Measurements from ENCODE around the gene DEFB119.
"Not testable (repeated sequence)": the region's sequence is repeated elsewhere in the genome, so short reads cannot be mapped to it uniquely, and the experiment has no call there.

DEFB119 gene, protein sequence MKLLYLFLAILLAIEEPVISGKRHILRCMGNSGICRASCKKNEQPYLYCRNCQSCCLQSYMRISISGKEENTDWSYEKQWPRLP

GRCh38 chr20:31390490-31390889 lies at the start of gene DEFB119:
Gene DEFB119 (minus strand): TSS chr20:31390590. CDS start chr20:31390483, 107 bp downstream.
- no peak for DNase-seq (ENCODE audit: low read depth)

- no peak for DNase-seq (ENCODE audit: low read depth)
Measured at GRCh38 chr20:31430568-31431115, 40.3 kb upstream of the DEFB119 start.

- DNase-seq (ENCODE audit: low read depth) = not testable (repeated sequence)
Measured at GRCh38 chr20:31427576-31427975, 37.2 kb upstream of the DEFB119 start.

DNA sequence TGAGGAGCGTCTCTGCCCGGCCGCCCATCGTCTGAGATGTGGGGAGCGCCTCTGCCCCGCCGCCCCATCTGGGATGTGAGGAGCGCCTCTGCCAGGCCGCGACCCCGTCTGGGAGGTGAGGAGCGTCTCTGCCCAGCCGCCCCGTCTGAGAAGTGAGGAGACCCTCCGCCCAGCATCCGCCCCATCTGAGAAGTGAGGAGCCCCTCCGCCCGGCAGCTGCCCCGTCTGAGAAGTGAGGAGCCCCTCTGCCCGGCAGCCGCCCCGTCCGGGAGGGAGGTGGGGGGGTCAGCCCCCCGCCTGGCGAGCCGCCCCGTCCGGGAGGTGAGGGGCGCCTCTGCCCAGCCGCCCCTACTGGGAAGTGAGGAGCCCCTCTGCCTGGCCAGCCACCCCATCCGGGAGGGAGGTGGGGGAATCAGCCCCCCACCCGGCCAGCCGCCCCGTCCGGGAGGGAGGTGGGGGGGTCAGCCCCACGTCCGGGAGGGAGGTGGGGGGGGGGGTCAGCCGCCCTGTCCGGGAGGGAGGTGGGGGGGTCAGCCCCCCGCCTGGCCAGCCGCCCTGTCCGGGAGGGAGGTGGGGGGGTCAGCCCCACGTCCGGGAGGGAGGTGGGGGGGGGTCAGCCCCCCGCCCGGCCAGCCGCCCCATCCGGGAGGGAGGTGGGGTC lies 36.6 kb upstream of the DEFB119 start:
- DNase-seq (ENCODE audit: low read depth) = not testable (repeated sequence)

GRCh38 chr20:31425797-31426196 lies 35.4 kb upstream of the DEFB119 start:
- DNase-seq (ENCODE audit: low read depth) = no peak

GRCh38 chr20:31418307-31418706 lies 27.9 kb upstream of the DEFB119 start:
- no peak for DNase-seq (ENCODE audit: low read depth)

GRCh38 chr20:31415653-31416052 lies 25.3 kb upstream of the DEFB119 start:
- no peak for DNase-seq (ENCODE audit: low read depth)

GRCh38 chr20:31414381-31414780 lies 24.0 kb upstream of the DEFB119 start:
- no peak for DNase-seq (ENCODE audit: low read depth)

GRCh38 chr20:31410011-31410410 lies 19.6 kb upstream of the DEFB119 start:
- DNase-seq (ENCODE audit: low read depth) = no peak

DNA sequence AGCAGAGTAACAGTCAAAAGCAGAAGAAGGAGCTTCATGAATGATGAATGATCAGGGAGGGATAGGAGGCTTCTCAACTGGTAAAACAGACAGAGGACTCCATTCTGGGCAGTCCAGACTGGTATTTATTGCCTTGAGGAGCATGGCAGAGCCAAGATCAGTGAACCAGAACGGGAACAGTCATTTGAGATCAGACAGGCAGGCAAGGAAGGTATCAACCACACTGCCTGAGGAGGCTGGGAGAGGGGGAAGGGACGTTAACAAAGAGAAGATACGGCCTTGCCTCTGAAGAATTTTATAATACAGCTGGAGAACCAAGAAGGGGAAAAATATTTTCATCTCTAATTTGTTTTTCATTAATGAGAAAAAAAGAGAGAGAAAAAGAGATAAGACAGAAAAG lies 15.7 kb upstream of the DEFB119 start, which contains the start of gene DEFB121:
Gene DEFB121 (minus strand): TSS at position 101 of the 400 bp plus-strand sequence. CDS start 63 bp downstream, at position 38.
- DNase-seq (ENCODE audit: low read depth) = no peak

DNA sequence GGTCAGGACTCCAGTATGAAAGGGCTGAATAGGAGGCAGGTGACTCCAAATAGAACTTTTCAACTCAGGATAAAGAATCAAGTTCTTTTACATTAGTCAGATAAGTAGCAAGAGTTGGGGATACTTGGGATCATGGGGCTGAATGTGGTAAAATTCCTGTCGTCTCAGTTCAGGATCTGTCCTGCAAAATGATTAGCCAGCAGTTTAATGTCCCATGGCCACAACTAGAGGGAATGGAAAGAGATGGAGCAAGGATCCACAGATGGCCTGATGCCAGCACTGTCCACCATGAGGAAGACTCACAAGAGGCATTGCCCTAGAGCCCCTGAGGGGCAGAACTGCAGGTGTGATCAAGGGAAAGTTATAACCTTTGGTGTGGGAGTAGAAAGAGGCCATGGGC lies 13.5 kb upstream of the DEFB119 start:
- no peak for DNase-seq (ENCODE audit: low read depth)

GRCh38 chr20:31394900-31395299 lies 4.5 kb upstream of the DEFB119 start:
- no peak for DNase-seq (ENCODE audit: low read depth)

DNA sequence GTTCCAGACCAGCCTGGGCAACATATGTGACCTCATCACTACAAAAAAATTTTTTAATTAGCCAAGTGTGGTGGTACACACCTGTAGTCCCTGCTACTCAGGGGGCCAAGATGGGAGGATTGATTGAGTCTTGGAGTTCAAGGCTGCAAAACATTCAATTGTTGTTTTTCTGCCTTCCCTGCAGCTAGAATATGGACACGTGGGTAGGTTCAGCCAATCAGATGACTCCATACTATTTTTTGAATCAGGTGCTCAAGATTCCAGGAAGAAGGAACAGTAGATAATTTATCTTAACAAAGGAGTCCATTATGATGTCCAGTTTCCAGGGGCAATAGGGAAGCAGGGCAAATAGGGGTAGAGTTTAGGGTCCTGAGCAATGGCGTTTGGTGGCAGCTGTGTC lies 2.4 kb upstream of the DEFB119 start:
- no peak for DNase-seq (ENCODE audit: low read depth)

GRCh38 chr20:31374346-31374745 lies 16.0 kb downstream of the DEFB119 start:
- no peak for DNase-seq (ENCODE audit: low read depth)

DNA sequence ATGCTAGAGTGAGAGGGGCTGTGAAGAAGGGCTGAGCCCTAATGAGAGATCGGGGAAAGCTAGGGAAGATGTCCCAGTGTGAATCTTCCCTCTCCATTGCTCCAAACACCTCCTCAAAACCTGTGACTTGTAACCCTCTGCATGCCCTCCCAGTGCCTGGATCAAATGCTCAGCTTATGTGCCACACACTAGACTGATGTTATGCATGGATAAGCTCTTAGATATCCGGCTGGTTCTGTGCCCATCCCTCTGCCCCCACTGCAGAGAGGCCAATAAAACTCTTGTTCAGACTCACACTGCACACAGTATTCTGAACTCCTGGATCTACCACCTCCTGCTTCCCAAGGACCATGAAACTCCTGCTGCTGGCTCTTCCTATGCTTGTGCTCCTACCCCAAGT lies 22.1 kb downstream of the DEFB119 start, which contains the start of gene DEFB118:
Gene DEFB118 (plus strand): TSS at position 301 of the 400 bp plus-strand sequence. CDS start 50 bp downstream, at position 351.
- DNase-seq (ENCODE audit: low read depth) = no peak

- not testable (repeated sequence) for DNase-seq (ENCODE audit: low read depth)
Measured at GRCh38 chr20:31364272-31364671, 26.1 kb downstream of the DEFB119 start.

DNA sequence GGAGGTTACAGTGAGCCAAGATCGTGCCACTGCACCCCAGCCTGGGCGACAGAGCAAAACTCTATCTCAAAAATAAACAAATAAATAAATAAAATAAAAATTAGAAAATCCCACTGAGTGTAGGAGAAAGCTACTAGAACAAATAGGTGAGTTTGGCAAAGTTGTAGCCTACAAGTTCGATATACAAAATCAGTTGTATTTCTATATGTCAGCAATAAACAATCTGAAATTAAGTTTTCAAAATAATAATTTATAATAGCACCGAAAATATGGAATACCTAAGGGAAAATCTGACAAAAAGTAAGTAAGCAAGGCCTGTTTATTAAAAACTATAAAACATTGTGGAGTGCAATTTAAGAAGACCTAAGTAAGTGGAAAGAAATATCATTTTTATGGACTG lies 27.1 kb downstream of the DEFB119 start:
- no peak for DNase-seq (ENCODE audit: low read depth)

- no peak for DNase-seq (ENCODE audit: low read depth)
Measured at GRCh38 chr20:31355981-31356380, 34.4 kb downstream of the DEFB119 start.

GRCh38 chr20:31341470-31341869 lies 48.9 kb downstream of the DEFB119 start:
- no peak for DNase-seq (ENCODE audit: low read depth)

DNA sequence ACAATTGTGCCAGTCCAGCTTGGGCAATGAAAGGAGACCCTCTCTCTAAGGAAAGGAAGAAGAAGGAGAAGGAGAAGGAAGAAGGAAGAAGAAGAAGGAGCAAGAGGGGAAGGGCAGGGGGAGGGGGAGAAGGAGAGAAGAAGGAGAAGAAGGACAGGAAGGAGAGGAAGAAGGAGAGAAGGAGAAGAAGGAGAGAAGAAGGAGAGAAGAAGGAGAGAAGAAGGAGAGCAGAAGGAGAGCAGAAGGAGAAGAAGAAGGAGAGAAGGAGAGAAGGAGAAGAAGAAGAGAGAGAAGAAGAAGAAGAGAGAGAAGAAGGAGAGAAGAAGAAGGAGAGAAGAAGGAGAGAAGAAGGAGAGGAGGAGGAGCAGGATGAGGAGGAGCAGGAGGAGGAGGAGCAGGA lies 59.5 kb downstream of the DEFB119 start:
- no peak for DNase-seq (ENCODE audit: low read depth)
